Endothelial cell of umbilical vein (primary cell): ENCODE data around the gene GAL3ST2. TPM values are rescaled to one million over a fixed set of nuclear protein-coding genes. Genes with fewer than 3 reads are reported as not detected.

Experiments used
- BruUV-seq: library from RNA; stranded (reverse); fragments of 400-500 nt; replicated peaks from 2 replicates; lab custom pipeline; 2021; lab: Mats Ljungman, UMichigan
- CTCF ChIA-PET: fragments of 300-600, 350-600 bp; sonication (Branson Sonifier 250); formaldehyde crosslinking; loops from one replicate; lab custom pipeline; 2021; ENCODE audit warnings: antibody characterized with exemption, inconsistent platforms; lab: Charles Lee
- POLR2A ChIA-PET: fragments of 300-600, 350-600 bp; sonication (Branson Sonifier 250); formaldehyde crosslinking; loops from one replicate; lab custom pipeline; 2021; ENCODE audit warnings: antibody characterized with exemption, inconsistent platforms; lab: Charles Lee
- DNase-seq: peaks from one replicate; pipeline ENCODE4 v3.0.0-alpha.2; 2011; ENCODE audit warnings: low read depth, low spot score
- FAIRE-seq: peaks from 2 replicates; lab custom pipeline; 2011; peaks lifted over from hg19 to GRCh38; lab: Jason Lieb, UNC
- H2AFZ ChIP-seq: 2 replicates; pipeline ENCODE4 v1.6.0; 2012; ENCODE audit warnings: low read depth, low read length, control low read depth, inconsistent platforms
- H3K27ac ChIP-seq: 2 replicates; pipeline ENCODE4 v1.5.1; 2011; ENCODE audit warnings: low read depth, mild to moderate bottlenecking, control low read depth, low read length, moderate library complexity; ENCODE audit not compliant: insufficient read depth
- H3K27me3 ChIP-seq, 2 experiments: 2 replicates each; pipeline versions ENCODE4 v1.6.0 to v1.6.1; 2011; ENCODE audit warnings: low read length in 2 of 2, mixed read lengths in 1 of 2; ENCODE audit not compliant: control insufficient read depth in 2 of 2, insufficient read depth in 2 of 2
- H3K36me3 ChIP-seq, 2 experiments: 2 replicates in 1 of 2; 3 replicates in 1 of 2; pipeline ENCODE4 v1.5.1; 2011; ENCODE audit warnings: low read length in 2 of 2, mild to moderate bottlenecking in 1 of 2, moderate library complexity in 1 of 2; ENCODE audit not compliant: control insufficient read depth in 2 of 2, insufficient read depth in 2 of 2; ENCODE audit errors: extremely low read depth in 1 of 2
- H3K4me1 ChIP-seq: 3 replicates; pipeline ENCODE4 v1.5.1; 2011; ENCODE audit warnings: mild to moderate bottlenecking, low read length; ENCODE audit not compliant: control insufficient read depth, insufficient read depth; ENCODE audit errors: extremely low read depth
- H3K4me2 ChIP-seq: 2 replicates; pipeline ENCODE4 v1.6.1; 2011; ENCODE audit warnings: low read length, control low read depth, mixed read lengths; ENCODE audit not compliant: insufficient read depth
- H3K4me3 ChIP-seq, 3 experiments: fragments of 200-600 bp in 1 of 3; sonication (generic), shearing (Covaris generic) in 1 of 3; replicated peaks in 1 of 3; 2 replicates each; pipeline ENCODE4 v1.5.1; 2011 to 2016; ENCODE audit warnings: control low read depth in 3 of 3, low read length in 3 of 3, mild to moderate bottlenecking in 2 of 3, inconsistent platforms in 1 of 3, low read depth in 1 of 3, moderate library complexity in 1 of 3; ENCODE audit not compliant: insufficient read depth in 1 of 3
- H3K79me2 ChIP-seq: 2 replicates; pipeline ENCODE4 v1.6.0; 2012; ENCODE audit warnings: low read length, inconsistent platforms; ENCODE audit not compliant: control insufficient read depth, insufficient read depth
- H3K9ac ChIP-seq: replicated peaks from 2 replicates; pipeline ENCODE3; 2011; ENCODE audit warnings: low read length, control low read depth; ENCODE audit not compliant: insufficient read depth; ENCODE audit errors: extremely low read depth
- H3K9me1 ChIP-seq: replicated peaks from 3 replicates; pipeline ENCODE4 v1.6.0; 2011; ENCODE audit warnings: mild to moderate bottlenecking, low read length; ENCODE audit not compliant: control insufficient read depth, insufficient read depth; ENCODE audit errors: extremely low read depth
- H3K9me3 ChIP-seq: replicated peaks from 2 replicates; pipeline ENCODE4 v1.5.1; 2012; ENCODE audit warnings: low read length, inconsistent platforms; ENCODE audit not compliant: control insufficient read depth, insufficient read depth
- H4K20me1 ChIP-seq: replicated peaks from 2 replicates; pipeline ENCODE3; 2011; ENCODE audit warnings: mild to moderate bottlenecking, low read length; ENCODE audit not compliant: control insufficient read depth, insufficient read depth; ENCODE audit errors: extremely low read depth
- EZH2 ChIP-seq: IDR thresholded peaks from 2 replicates; pipeline ENCODE4 v1.6.1; 2012; ENCODE audit warnings: borderline replicate concordance, low read depth, mild to moderate bottlenecking, moderate library complexity, low read length, inconsistent platforms; ENCODE audit not compliant: severe bottlenecking
- FOS ChIP-seq: IDR thresholded peaks from 2 replicates; pipeline ENCODE4 v1.6.1; 2011; ENCODE audit warnings: mild to moderate bottlenecking, low read length, moderate library complexity, borderline replicate concordance; ENCODE audit not compliant: insufficient read depth
- GATA2 ChIP-seq: IDR thresholded peaks from 2 replicates; pipeline ENCODE4 v1.7.0; 2011; ENCODE audit warnings: low read depth, mild to moderate bottlenecking, moderate library complexity, mixed read lengths, low read length; ENCODE audit not compliant: insufficient read length, insufficient read depth
- JUN ChIP-seq: IDR thresholded peaks from 2 replicates; pipeline ENCODE4 v1.6.1; 2011; ENCODE audit warnings: borderline replicate concordance, low read depth; ENCODE audit not compliant: insufficient read length, insufficient read depth
- MAX ChIP-seq: IDR thresholded peaks from 2 replicates; pipeline ENCODE4 v1.6.1; 2011; ENCODE audit not compliant: insufficient read depth, insufficient read length
- MYC ChIP-seq: IDR thresholded peaks from one replicate; pipeline ENCODE4 v1.6.1; 2011; ENCODE audit warnings: mild to moderate bottlenecking, low read depth, low read length
- POLR2A ChIP-seq: IDR thresholded peaks from 2 replicates; pipeline ENCODE4 v1.6.1; 2012; ENCODE audit warnings: low read depth, mild to moderate bottlenecking, control low read depth, low read length
- POLR2AphosphoS5 ChIP-seq: IDR thresholded peaks from 2 replicates; pipeline ENCODE4 v1.6.1; 2012; ENCODE audit warnings: low read depth, mild to moderate bottlenecking, control low read depth, low read length, moderate library complexity; ENCODE audit not compliant: insufficient read depth
- dilution Hi-C: fragments of 300-500 bp; cut with MboI; formaldehyde crosslinking; loops from one replicate; pipeline ENCODE4 v1.15.0; 2019; ENCODE audit warnings: low sequenced_read_pairs; ENCODE audit not compliant: extremely low pct_ligation_motif_present
- intact Hi-C: fragments of 100-400 bp; cut with micrococcal nuclease; formaldehyde crosslinking; loops from one replicate; pipeline ENCODE4 v1.10.0; 2022
- polyA plus RNA-seq, 4 experiments: library from polyadenylated mRNA; depleted of rRNA in 3 of 4; stranded (reverse) in 3 of 4; unstranded in 1 of 4; fragments of >200 nt; gene quantifications; 2 replicates each; pipeline versions ENCODE4 v1.2.1 to v1.2.3, GENCODE V29; 2011 to 2012; ENCODE audit warnings: missing spikeins in 1 of 4
- total RNA-seq: library from RNA; stranded (reverse); gene quantifications from 2 replicates; pipeline ENCODE4 v1.2.3, GENCODE V29; 2021
- TF ChIP-seq, protein P1 (sequence below), 2 donors: IDR thresholded peaks; 1 replicate in 1 of 2; 2 replicates in 1 of 2; pipeline ENCODE4 v1.5.1; 2011; ENCODE audit warnings: low read length in 2 of 2, mild to moderate bottlenecking in 2 of 2, moderate library complexity in 2 of 2, control low read depth in 1 of 2, inconsistent platforms in 1 of 2, low read depth in 1 of 2; ENCODE audit not compliant: insufficient read depth in 1 of 2; ENCODE audit errors: extremely low read depth in 1 of 2

Gene GAL3ST2
- total and polyA plus RNA-seq, 2 donors (not counting 3 experiments of a cell fraction or from before 2014, with no cell fraction given) = not detected

- dilution Hi-C loops (no loop called here), intact Hi-C loops (no loop called here)
- H3K36me3 ChIP-seq = peaks cover 0 to 11% of the 10 kb centered on the region in 2 experiments
- no peaks in the 10 kb centered on the region for H3K9me3 ChIP-seq
- H3K9ac ChIP-seq = no peak overlapping the region
- no peaks in the 10 kb centered on the region for H4K20me1 ChIP-seq
- no peaks in the 10 kb centered on the region for H3K79me2 ChIP-seq
- no peak for TF ChIP-seq POLR2AphosphoS5
- TF ChIP-seq FOS = no peak
- TF ChIP-seq GATA2 = no peak
- TF ChIP-seq MYC = no peak
- H3K27ac ChIP-seq = no peak overlapping the region
- FAIRE-seq (no peak), DNase-seq (no peak)
- H3K9me1 ChIP-seq = no peaks in the 10 kb centered on the region
- CTCF ChIA-PET = no interaction called here
- H3K4me3 ChIP-seq = no peak overlapping the region
- no peaks in the 10 kb centered on the region for H3K27me3 ChIP-seq
- POLR2A ChIA-PET = no interaction called here
- H3K4me1 ChIP-seq = no peaks in the 10 kb centered on the region
- no peak overlapping the region for H3K4me2 ChIP-seq
- H2AFZ ChIP-seq = no peak overlapping the region
- no TSS peak for BruUV-seq
Measured at GRCh38 chr2:241755166-241755565, 21.5 kb upstream of the GAL3ST2 start.

GRCh38 chr2:241755777-241756176 is 20.8 kb upstream of the GAL3ST2 start:
- no peaks in the 10 kb centered on the region for H3K4me1 ChIP-seq
- no peaks in the 10 kb centered on the region for H3K9me3 ChIP-seq
- ChIA-PET CTCF (no interaction called here), POLR2A (no interaction called here)
- no peak overlapping the region for H3K4me2 ChIP-seq
- H4K20me1 ChIP-seq = no peaks in the 10 kb centered on the region
- no peak overlapping the region for H3K27ac ChIP-seq
- FAIRE-seq (no peak), DNase-seq (no peak)
- intact Hi-C loops = no loop called here
- H3K9ac ChIP-seq = no peak overlapping the region
- peaks cover 0 to 11% of the 10 kb centered on the region in 2 experiments for H3K36me3 ChIP-seq
- dilution Hi-C loops = no loop called here
- H2AFZ ChIP-seq = no peak overlapping the region
- H3K4me3 ChIP-seq = no peak overlapping the region
- no peaks in the 10 kb centered on the region for H3K9me1 ChIP-seq
- BruUV-seq = no TSS peak
- no peaks in the 10 kb centered on the region for H3K79me2 ChIP-seq
- H3K27me3 ChIP-seq = no peaks in the 10 kb centered on the region
- TF ChIP-seq POLR2A (no peak), EZH2 (no peak), MAX (no peak), JUN (no peak), MYC (no peak), FOS (no peak), GATA2 (no peak)
- TF ChIP-seq, protein P1, sequence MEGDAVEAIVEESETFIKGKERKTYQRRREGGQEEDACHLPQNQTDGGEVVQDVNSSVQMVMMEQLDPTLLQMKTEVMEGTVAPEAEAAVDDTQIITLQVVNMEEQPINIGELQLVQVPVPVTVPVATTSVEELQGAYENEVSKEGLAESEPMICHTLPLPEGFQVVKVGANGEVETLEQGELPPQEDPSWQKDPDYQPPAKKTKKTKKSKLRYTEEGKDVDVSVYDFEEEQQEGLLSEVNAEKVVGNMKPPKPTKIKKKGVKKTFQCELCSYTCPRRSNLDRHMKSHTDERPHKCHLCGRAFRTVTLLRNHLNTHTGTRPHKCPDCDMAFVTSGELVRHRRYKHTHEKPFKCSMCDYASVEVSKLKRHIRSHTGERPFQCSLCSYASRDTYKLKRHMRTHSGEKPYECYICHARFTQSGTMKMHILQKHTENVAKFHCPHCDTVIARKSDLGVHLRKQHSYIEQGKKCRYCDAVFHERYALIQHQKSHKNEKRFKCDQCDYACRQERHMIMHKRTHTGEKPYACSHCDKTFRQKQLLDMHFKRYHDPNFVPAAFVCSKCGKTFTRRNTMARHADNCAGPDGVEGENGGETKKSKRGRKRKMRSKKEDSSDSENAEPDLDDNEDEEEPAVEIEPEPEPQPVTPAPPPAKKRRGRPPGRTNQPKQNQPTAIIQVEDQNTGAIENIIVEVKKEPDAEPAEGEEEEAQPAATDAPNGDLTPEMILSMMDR (IDR thresholded peaks at IDR 0.05; ENCODE audit: extremely low read depth in 1 of 2, insufficient read depth in 1 of 2, low read depth in 1 of 2, low read length in 2 of 2) = no peak
